ENCODE results near the gene FANCM. TPM values are rescaled to one million over a fixed set of nuclear protein-coding genes. Genes with fewer than 3 reads are reported as not detected.

FANCM gene
- total RNA-seq, 1 donor from 2014 or later, result 2.9 TPM

GRCh38 chr14:45246691-45247090 is 111.0 kb downstream of the FANCM start:
- intact Hi-C loops (cut with DNase I), result no loop called here
- H3K4me3 ChIP-seq, result no peak overlapping the region
- no peaks in the 10 kb centered on the region for H3K9me3 ChIP-seq
- no peaks in the 10 kb centered on the region for H3K27me3 ChIP-seq
- H3K36me3 ChIP-seq, result no peaks in the 10 kb centered on the region
- TF ChIP-seq CTCF (IDR thresholded peaks at IDR 0.05), result no peak
- no peak for TF ChIP-seq POLR2A (IDR thresholded peaks at IDR 0.05)
- TF ChIP-seq POLR2AphosphoS5 (IDR thresholded peaks at IDR 0.05; ENCODE audit: insufficient read depth in 1 of 2, low read depth in 1 of 2), result no peak
- H3K4me1 ChIP-seq, result peaks cover 43% of the 10 kb centered on the region
- no peak for DNase-seq (ENCODE audit: extremely low spot score in 2 of 2)
- no peak overlapping the region for H3K27ac ChIP-seq

GRCh38 chr14:45247427-45247826 is 111.7 kb downstream of the FANCM start:
- Histone ChIP-seq H3K27ac (no peak overlapping the region), H3K4me1 (peaks cover 50% of the 10 kb centered on the region), H3K9me3 (no peaks in the 10 kb centered on the region), H3K4me3 (no peak overlapping the region), H3K27me3 (no peaks in the 10 kb centered on the region), H3K36me3 (no peaks in the 10 kb centered on the region)
- TF ChIP-seq CTCF (IDR thresholded peaks at IDR 0.05), result no peak
- TF ChIP-seq POLR2AphosphoS5 (IDR thresholded peaks at IDR 0.05; ENCODE audit: insufficient read depth in 1 of 2, low read depth in 1 of 2), result no peak
- no peak for TF ChIP-seq POLR2A (IDR thresholded peaks at IDR 0.05)
- DNase-seq (ENCODE audit: extremely low spot score in 2 of 2), result no peak
- intact Hi-C loops (cut with DNase I), result no loop called here

- intact Hi-C loops (cut with DNase I), result loop anchor here (10.0 kb wide), 2 partner anchors 115 to 335 kb away; partner anchors contain the start of genes FANCM and FKBP3
- H3K27ac ChIP-seq, result peak overlapping the region; percentile 43
These were observed 114.3 kb downstream of the FANCM start for GRCh38 chr14:45249856-45250575.

More at GRCh38 chr14:45249856-45250575, 114.3 kb downstream of the FANCM start:
- peaks cover 41% of the 10 kb centered on the region for H3K4me1 ChIP-seq
- no peaks in the 10 kb centered on the region for H3K36me3 ChIP-seq
- DNase-seq (ENCODE audit: extremely low spot score in 2 of 2), result no peak
- no peaks in the 10 kb centered on the region for H3K27me3 ChIP-seq
- H3K4me3 ChIP-seq, result peak overlapping the region in 1 of 2 donors; percentile 26
- TF ChIP-seq CTCF (IDR thresholded peaks at IDR 0.05), result no peak
- TF ChIP-seq POLR2AphosphoS5 (IDR thresholded peaks at IDR 0.05; ENCODE audit: insufficient read depth in 1 of 2, low read depth in 1 of 2), result no peak
- TF ChIP-seq POLR2A (IDR thresholded peaks at IDR 0.05), result no peak
- no peaks in the 10 kb centered on the region for H3K9me3 ChIP-seq

Small RNA genes lying within 50 kb of the gene (small RNA-seq; reads per million reads assigned to genes)
- gene RF00151 (not detected), gene SNORD127 (7,506 reads per million, percentile 100 among the genes with 10 or more reads in this experiment)

Other genes with a start within 250 kb of the FANCM start
- gene KLHL28, start 174.0 kb upstream of the FANCM start, total RNA-seq, result 12.8 TPM
- gene TOGARAM1, start 173.7 kb upstream of the FANCM start, total RNA-seq, result 13.0 TPM
- gene PRPF39, start 51.8 kb upstream of the FANCM start, total RNA-seq, result 29.7 TPM
- gene FKBP3, start 1.4 kb upstream of the FANCM start, total RNA-seq, result 37.1 TPM
- gene MIS18BP1, start 117.3 kb downstream of the FANCM start, total RNA-seq, result 18.7 TPM

All from vagina (tissue), 2 donors.